A549 (cell line): Measurements from ENCODE around the gene BRSK2.

Experiments
- ATOH8 ChIP-seq: fragments of 250-450 bp; sonication (Bioruptor Pico); IDR thresholded peaks from 2 replicates; pipeline ENCODE4 v1.5.0; 2020; ENCODE audit warnings: low read depth, mild to moderate bottlenecking, moderate library complexity
- BHLHE40 ChIP-seq: IDR thresholded peaks from 2 replicates; pipeline ENCODE4 v1.6.1; 2012; ENCODE audit warnings: low read depth, low read length, inconsistent platforms
- CTCF ChIP-seq: fragments of >200 bp; sonication (Bioruptor Twin); formaldehyde crosslinking; IDR thresholded peaks from 3 replicates; pipeline ENCODE4 v1.5.1; 2016
- POLR2A ChIP-seq: IDR thresholded peaks from 2 replicates; pipeline ENCODE4 v1.6.1; 2012; ENCODE audit warnings: mild to moderate bottlenecking, low read length
- ZFP36 ChIP-seq: fragments of 450-650 bp; IDR thresholded peaks from 2 replicates; pipeline ENCODE4 v1.6.1; 2014; ENCODE audit warnings: borderline replicate concordance; ENCODE audit not compliant: partially characterized antibody

GRCh38 chr11:1487091-1487850, 97.5 kb downstream of the BRSK2 start:
- no peak for TF ChIP-seq ATOH8 (CRISPR knock-in tag)
- no peak for TF ChIP-seq CTCF
- TF ChIP-seq ZFP36, result no peak
- TF ChIP-seq BHLHE40, result no peak
- TF ChIP-seq POLR2A, result no peak
